Effector memory CD4-positive, alpha-beta T cell (primary cell): ENCODE data around the gene TMCO4.

ENCODE experiments used
- DNase-seq, 3 donors: peaks; one replicate each; pipeline ENCODE4 v3.0.0-alpha.2; 2020
- H3K27ac ChIP-seq: 2 replicates; pipeline ENCODE4 v1.7.0; 2013; ENCODE audit warnings: mild to moderate bottlenecking, low read length, moderate library complexity; ENCODE audit not compliant: insufficient read depth, poor library complexity, severe bottlenecking
- H3K27me3 ChIP-seq: replicated peaks from 2 replicates; pipeline ENCODE4 v1.7.0; 2013; ENCODE audit warnings: mild to moderate bottlenecking, low read length; ENCODE audit not compliant: insufficient read depth, control insufficient read depth, poor library complexity, severe bottlenecking
- H3K36me3 ChIP-seq: 2 replicates; pipeline ENCODE4 v1.7.0; 2013; ENCODE audit warnings: mild to moderate bottlenecking, low read length, moderate library complexity; ENCODE audit not compliant: control insufficient read depth, insufficient read depth
- H3K4me1 ChIP-seq: 2 replicates; pipeline ENCODE4 v1.7.0; 2013; ENCODE audit warnings: low read length, mild to moderate bottlenecking; ENCODE audit not compliant: control insufficient read depth, insufficient read depth, poor library complexity, severe bottlenecking
- H3K4me3 ChIP-seq: 2 replicates; pipeline ENCODE4 v1.7.0; 2013; ENCODE audit warnings: low read length, low read depth, mild to moderate bottlenecking; ENCODE audit not compliant: insufficient read depth, poor library complexity, severe bottlenecking
- H3K9me3 ChIP-seq: 2 replicates; pipeline ENCODE4 v1.7.0; 2013; ENCODE audit warnings: mild to moderate bottlenecking, low read length, moderate library complexity; ENCODE audit not compliant: control insufficient read depth

Gene TMCO4

DNA sequence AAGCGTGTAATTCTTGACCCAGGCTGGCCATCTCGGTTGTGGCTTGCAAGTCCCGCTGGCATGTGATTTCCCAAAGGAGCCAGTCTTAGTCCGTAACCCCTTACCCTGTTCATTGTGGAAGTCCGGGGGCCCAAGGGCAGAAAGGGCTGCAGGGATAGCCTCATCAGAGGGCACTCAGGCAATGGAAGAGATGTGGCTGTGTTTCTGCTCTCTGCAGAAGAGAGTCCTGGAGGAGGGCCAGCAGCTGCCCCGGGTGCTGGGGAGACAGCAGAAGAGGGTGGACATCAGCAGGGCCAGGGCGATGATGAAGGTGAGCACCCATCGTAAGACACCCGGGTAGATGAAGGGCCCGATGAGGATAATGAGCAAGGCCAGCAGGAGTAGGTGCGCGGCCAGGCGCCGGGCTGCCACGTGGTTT lies 14.5 kb upstream of the TMCO4 start:
- no peak overlapping the region for H3K4me3 ChIP-seq
- no peak overlapping the region for H3K27ac ChIP-seq
- H3K4me1 ChIP-seq = no peaks in the 10 kb centered on the region
- H3K36me3 ChIP-seq = no peaks in the 10 kb centered on the region
- no peaks in the 10 kb centered on the region for H3K9me3 ChIP-seq
- DNase-seq = no peak
- no peaks in the 10 kb centered on the region for H3K27me3 ChIP-seq

GRCh38 chr1:19813643-19813960 lies 13.9 kb upstream of the TMCO4 start:
- Histone ChIP-seq H3K4me1 (no peaks in the 10 kb centered on the region), H3K27me3 (no peaks in the 10 kb centered on the region), H3K27ac (no peak overlapping the region), H3K4me3 (no peak overlapping the region), H3K36me3 (no peaks in the 10 kb centered on the region), H3K9me3 (no peaks in the 10 kb centered on the region)
- DNase-seq = no peak

DNA sequence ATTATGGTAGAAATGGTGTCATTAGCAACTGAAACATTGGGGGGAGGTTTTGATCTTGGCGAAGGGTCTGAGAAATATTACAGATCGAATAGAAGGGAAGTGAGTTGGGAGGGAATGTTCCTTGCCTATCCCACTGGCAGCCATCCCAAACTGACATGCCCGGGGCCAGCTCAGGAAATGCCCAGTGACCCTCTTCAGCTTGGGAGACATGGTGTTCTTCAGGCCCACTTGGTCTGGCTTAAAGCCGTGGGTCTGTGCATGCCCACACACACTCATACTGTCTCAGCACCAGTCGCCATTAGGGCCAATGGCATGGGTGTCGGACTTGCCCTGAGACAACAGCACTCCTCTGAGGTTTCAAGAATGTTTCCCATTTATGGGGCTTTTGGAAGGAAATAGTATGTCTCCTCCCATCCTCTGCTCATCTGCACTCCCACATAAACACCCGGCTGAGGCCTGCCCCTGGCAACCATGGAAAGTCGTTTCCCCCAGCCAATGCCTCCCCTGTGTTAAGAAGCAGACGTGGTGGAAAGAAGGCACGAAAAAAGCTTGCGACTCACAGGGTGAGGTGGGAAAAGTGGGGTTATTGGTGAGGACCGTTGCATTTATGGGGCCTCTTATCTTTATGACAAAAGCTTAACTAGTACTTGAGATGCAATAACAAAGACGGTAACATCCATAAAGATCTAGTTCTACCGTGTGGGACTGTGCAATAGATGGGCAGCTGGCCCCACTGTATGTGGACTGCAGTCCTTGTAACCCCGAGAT lies 13.3 kb upstream of the TMCO4 start:
- H3K9me3 ChIP-seq = no peaks in the 10 kb centered on the region
- no peak overlapping the region for H3K4me3 ChIP-seq
- H3K36me3 ChIP-seq = no peaks in the 10 kb centered on the region
- no peaks in the 10 kb centered on the region for H3K27me3 ChIP-seq
- no peak overlapping the region for H3K27ac ChIP-seq
- H3K4me1 ChIP-seq = no peaks in the 10 kb centered on the region
- no peak for DNase-seq

- H3K9me3 ChIP-seq = no peaks in the 10 kb centered on the region
- DNase-seq = peak in 1 of 3 donors; percentile 7
Measured at GRCh38 chr1:19811206-19811851, 11.6 kb upstream of the TMCO4 start.

GRCh38 chr1:19809044-19809750 lies 9.5 kb upstream of the TMCO4 start:
- H3K27me3 ChIP-seq = no peaks in the 10 kb centered on the region
- H3K9me3 ChIP-seq = no peaks in the 10 kb centered on the region
- no peaks in the 10 kb centered on the region for H3K36me3 ChIP-seq
- no peaks in the 10 kb centered on the region for H3K4me1 ChIP-seq
- H3K27ac ChIP-seq = no peak overlapping the region
- H3K4me3 ChIP-seq = no peak overlapping the region
- DNase-seq = no peak

More at GRCh38 chr1:19811206-19811851, 11.6 kb upstream of the TMCO4 start:
- no peaks in the 10 kb centered on the region for H3K27me3 ChIP-seq
- H3K27ac ChIP-seq = no peak overlapping the region
- H3K36me3 ChIP-seq = no peaks in the 10 kb centered on the region
- no peak overlapping the region for H3K4me3 ChIP-seq
- no peaks in the 10 kb centered on the region for H3K4me1 ChIP-seq

DNA sequence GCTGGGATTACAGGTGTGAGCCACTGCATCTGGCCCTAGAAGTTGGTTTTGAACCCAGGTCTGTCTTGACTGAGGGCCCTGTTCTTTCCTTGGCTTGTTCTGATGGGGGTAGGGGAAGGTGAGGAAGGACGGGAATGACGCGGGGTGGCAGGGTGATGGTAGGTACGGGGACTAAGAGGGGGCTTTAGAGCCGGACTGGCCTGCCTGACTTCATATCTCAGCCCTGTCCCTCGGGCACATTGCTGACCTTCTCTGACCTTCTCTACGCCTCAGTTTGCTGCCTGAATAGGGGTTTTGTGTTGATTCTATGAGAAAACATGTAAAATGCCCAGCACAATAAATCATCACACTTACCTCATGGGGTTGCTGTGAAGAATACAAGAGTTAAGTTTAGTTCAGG lies 8.6 kb upstream of the TMCO4 start:
- H3K9me3 ChIP-seq = no peaks in the 10 kb centered on the region
- no peaks in the 10 kb centered on the region for H3K36me3 ChIP-seq
- H3K4me3 ChIP-seq = no peak overlapping the region
- no peak overlapping the region for H3K27ac ChIP-seq
- no peaks in the 10 kb centered on the region for H3K27me3 ChIP-seq
- no peaks in the 10 kb centered on the region for H3K4me1 ChIP-seq
- no peak for DNase-seq

DNA sequence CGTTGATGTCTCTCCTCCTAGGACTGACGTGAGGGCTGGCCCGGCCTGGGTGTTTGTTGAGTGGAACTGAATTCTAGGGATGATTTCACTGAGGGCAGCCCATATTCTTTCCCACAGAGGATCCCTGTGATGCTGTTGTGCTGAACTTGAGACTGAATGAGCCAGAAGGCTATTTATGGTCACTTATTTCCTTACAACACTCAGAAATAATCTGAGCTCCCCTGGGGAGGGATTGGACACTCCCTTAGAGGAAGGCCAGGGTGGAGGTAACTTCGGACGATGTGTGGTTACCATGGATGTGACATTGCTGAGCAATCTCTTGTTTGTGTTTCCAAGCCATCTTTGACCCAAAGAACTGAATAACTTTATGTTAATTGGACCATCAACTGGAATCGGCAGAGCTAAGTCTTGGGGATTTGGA lies 5.1 kb upstream of the TMCO4 start:
- Histone ChIP-seq H3K27me3 (no peaks in the 10 kb centered on the region), H3K9me3 (no peaks in the 10 kb centered on the region), H3K36me3 (no peaks in the 10 kb centered on the region), H3K4me3 (no peak overlapping the region), H3K27ac (no peak overlapping the region), H3K4me1 (no peaks in the 10 kb centered on the region)
- DNase-seq = no peak

GRCh38 chr1:19802269-19802668 lies 2.6 kb upstream of the TMCO4 start:
- Histone ChIP-seq H3K4me1 (peaks cover 7% of the 10 kb centered on the region), H3K27me3 (no peaks in the 10 kb centered on the region), H3K27ac (no peak overlapping the region), H3K9me3 (no peaks in the 10 kb centered on the region), H3K36me3 (no peaks in the 10 kb centered on the region), H3K4me3 (no peak overlapping the region)
- no peak for DNase-seq

GRCh38 chr1:19800076-19800804 lies 524 bp upstream of the TMCO4 start:
- peaks cover 7% of the 10 kb centered on the region for H3K4me1 ChIP-seq

More at GRCh38 chr1:19800076-19800804, 524 bp upstream of the TMCO4 start:
- DNase-seq = peak in 1 of 3 donors; percentile 11
- Histone ChIP-seq H3K9me3 (no peaks in the 10 kb centered on the region), H3K36me3 (no peaks in the 10 kb centered on the region), H3K27me3 (no peaks in the 10 kb centered on the region), H3K4me3 (peak overlapping the region; percentile 91), H3K27ac (peak overlapping the region; percentile 71)
